ENCODE measurements around the gene FBLN2.
"Not testable (repeated sequence)": the region's sequence is repeated elsewhere in the genome, so short reads cannot be mapped to it uniquely, and the experiment has no call there.

FBLN2 gene

GRCh38 chr3:13548696-13549622, at the start of gene FBLN2:
TSS of gene FBLN2 (plus strand) at chr3:13549125. CDS start at chr3:13570356, 21,231 bp downstream.
- no peak for DNase-seq (ENCODE audit: low read depth in 2 of 2)

GRCh38 chr3:13499246-13499645, 49.7 kb upstream of the FBLN2 start:
- DNase-seq (ENCODE audit: low read depth in 2 of 2), result not testable (repeated sequence)

- no peak for DNase-seq (ENCODE audit: low read depth in 2 of 2)
Measured at GRCh38 chr3:13500133-13500885, 48.6 kb upstream of the FBLN2 start.

- no peak for DNase-seq (ENCODE audit: low read depth in 2 of 2)
Measured at GRCh38 chr3:13501056-13501455, 47.9 kb upstream of the FBLN2 start.

GRCh38 chr3:13501521-13501920, 47.4 kb upstream of the FBLN2 start:
- no peak for DNase-seq (ENCODE audit: low read depth in 2 of 2)

- no peak for DNase-seq (ENCODE audit: low read depth in 2 of 2)
Measured at GRCh38 chr3:13501958-13502790, 46.8 kb upstream of the FBLN2 start.

GRCh38 chr3:13502791-13503060, 46.2 kb upstream of the FBLN2 start:
- no peak for DNase-seq (ENCODE audit: low read depth in 2 of 2)

GRCh38 chr3:13504161-13504831, 44.6 kb upstream of the FBLN2 start:
- no peak for DNase-seq (ENCODE audit: low read depth in 2 of 2)

GRCh38 chr3:13505147-13506130, 43.5 kb upstream of the FBLN2 start:
- DNase-seq (ENCODE audit: low read depth in 2 of 2), result no peak

- DNase-seq (ENCODE audit: low read depth in 2 of 2), result no peak
Measured at GRCh38 chr3:13506239-13506638, 42.7 kb upstream of the FBLN2 start.

- no peak for DNase-seq (ENCODE audit: low read depth in 2 of 2)
Measured at GRCh38 chr3:13506680-13507079, 42.2 kb upstream of the FBLN2 start.

GRCh38 chr3:13507247-13507569, 41.7 kb upstream of the FBLN2 start:
- no peak for DNase-seq (ENCODE audit: low read depth in 2 of 2)

GRCh38 chr3:13507570-13508339, 41.2 kb upstream of the FBLN2 start:
- no peak for DNase-seq (ENCODE audit: low read depth in 2 of 2)

- DNase-seq (ENCODE audit: low read depth in 2 of 2), result no peak
Measured at GRCh38 chr3:13508496-13508895, 40.4 kb upstream of the FBLN2 start.

GRCh38 chr3:13509059-13509815, 39.7 kb upstream of the FBLN2 start:
- no peak for DNase-seq (ENCODE audit: low read depth in 2 of 2)

- DNase-seq (ENCODE audit: low read depth in 2 of 2), result no peak
Measured at GRCh38 chr3:13509816-13510192, 39.1 kb upstream of the FBLN2 start.

GRCh38 chr3:13512451-13512850, 36.5 kb upstream of the FBLN2 start:
- DNase-seq (ENCODE audit: low read depth in 2 of 2), result no peak

- no peak for DNase-seq (ENCODE audit: low read depth in 2 of 2)
Measured at GRCh38 chr3:13513051-13513912, 35.6 kb upstream of the FBLN2 start.

All from stimulated activated CD8-positive, alpha-beta memory T cell treated with anti-CD3 and anti-CD28 coated beads, Interleukin-2, amount 100 ng/mL, for 1 hour (primary cell).